ENCODE data around the gene ACTL8.

The ACTL8 gene, protein sequence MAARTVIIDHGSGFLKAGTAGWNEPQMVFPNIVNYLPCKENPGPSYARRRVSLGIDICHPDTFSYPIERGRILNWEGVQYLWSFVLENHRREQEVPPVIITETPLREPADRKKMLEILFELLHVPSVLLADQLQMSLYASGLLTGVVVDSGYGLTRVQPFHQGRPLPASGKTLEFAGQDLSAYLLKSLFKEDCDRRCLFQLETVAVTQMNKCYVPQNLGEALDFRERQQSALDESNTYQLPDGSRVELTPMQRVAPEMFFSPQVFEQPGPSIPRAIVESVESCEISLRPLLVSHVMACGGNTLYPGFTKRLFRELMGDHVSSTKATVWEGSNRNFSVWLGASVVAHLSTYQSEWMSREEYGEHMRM

DNA sequence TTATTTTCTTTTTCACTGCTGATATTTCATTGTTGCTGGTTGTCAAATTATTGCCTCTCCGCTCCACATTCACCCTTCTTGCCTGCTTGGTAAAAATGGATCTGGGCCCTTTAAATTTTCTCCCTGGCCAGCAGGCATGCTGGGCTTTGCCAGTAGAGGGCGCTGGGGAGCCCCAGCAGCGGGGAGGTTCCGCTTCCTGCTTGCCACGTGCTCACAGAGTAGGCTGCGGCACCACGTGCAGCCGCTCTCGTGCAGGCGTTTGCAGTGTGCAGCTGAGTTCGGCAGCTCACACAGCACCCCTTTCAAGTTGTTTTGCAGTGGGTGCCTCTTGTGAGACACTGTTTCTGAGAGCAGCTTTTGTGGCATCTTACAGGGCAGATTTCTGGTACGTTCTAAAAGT, at the start of gene ACTL8:
Gene ACTL8 (plus strand): TSS at position 214 of the 400 bp plus-strand sequence. CDS start 67,676 bp downstream, outside the sequence.
- DNase-seq = peak in 2 of 3 donors; percentile 7 to 21

DNA sequence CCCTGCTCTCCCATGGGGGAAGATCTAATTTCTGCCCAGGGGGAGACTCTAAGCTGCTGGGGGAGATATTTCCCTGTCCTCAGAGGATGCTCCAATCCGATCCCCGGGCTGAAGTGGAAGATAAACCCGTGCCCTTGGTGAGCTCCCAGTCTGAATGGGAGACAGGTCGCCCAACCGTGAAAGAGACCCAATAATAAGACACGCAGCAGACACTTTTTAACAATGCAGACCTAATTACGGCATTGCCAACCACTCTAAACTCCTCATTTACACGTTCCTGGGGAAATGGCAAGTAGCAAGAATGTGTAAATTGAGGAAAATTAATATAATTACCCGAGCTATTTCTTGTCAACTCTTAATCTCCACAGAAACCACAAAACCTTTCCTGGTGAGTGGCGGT, 48.7 kb upstream of the ACTL8 start:
- DNase-seq = no peak

DNA sequence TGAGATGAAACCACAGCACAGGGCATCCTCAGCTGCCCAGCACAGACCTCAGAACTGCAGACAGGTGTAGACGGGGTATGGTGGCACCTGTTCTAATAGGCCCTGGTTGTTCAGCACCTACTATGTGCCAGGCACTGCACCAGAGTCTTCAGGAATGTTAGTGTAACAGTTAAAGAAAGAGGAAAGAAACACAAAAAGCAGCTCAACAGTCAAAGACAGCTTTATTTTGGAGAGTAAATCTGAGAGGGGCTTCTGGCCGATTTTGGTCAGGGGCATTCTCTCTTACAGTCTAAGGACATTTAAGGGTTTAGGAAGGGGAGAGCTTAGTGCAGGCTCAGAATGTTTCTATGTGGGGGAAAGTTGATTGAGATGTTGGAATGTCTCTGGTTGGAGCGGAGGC, 45.2 kb upstream of the ACTL8 start:
- no peak for DNase-seq

GRCh38 chr1:17710889-17711576, 44.1 kb upstream of the ACTL8 start:
- DNase-seq = no peak

DNA sequence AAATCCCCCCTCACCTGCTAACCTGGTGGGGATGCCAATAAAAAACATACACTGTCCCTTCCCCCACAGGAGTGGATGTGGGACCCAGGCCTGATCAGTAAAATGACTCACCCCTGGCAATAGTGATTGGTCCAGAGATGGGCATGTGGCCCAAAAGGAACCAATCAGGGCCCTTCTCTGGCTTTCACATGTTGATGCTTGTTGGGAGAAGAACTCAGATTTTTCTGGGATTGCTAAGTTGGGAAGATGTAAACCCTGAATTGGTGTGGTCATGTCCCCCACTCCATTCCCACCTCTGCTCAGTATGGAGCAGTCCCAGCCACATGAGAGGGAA, 43.6 kb upstream of the ACTL8 start:
- DNase-seq = no peak

DNA sequence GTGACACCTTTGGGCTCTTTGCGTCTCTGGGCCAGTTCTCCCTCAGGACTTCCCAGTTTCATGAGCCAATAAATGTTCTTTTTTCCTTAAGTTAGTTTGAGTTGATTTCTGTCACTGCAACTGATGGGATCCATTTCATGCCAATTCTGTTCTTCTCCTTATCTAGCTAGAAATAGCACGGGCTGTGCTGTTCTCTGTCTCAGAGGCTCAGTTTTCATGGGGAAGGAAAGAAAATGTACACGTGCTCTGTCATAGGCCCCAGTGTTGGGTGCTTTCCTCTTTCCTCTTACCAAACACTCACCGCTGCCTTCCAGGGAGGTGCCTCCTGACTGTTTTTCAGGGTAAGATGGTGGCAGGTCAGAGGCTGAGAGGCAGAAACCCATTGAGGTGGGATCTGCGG, 43.2 kb upstream of the ACTL8 start:
- DNase-seq = no peak

GRCh38 chr1:17713993-17714392, 41.1 kb upstream of the ACTL8 start:
- no peak for DNase-seq

- no peak for DNase-seq
These were observed 37.3 kb upstream of the ACTL8 start for GRCh38 chr1:17717594-17718535.

DNA sequence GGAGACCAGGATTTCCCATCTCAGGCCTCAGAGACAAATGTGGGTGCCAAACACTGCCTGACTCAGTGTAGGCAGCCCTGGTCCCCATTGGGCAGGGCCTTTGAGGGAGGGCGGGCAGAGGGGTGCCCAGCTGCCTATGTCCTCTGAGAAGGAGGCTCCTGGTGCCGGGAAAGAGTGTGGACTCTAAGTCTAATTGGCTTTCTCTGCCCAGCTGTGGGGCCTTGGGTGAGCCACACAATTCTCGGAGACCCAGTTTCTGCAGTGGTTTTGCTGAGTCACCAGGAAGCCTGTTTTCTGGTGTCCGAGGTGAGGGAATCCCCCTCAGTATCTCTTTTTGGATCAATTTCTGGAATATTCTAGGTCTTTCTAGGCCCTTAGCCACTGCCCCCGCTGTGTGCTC, 35.3 kb upstream of the ACTL8 start:
- no peak for DNase-seq

DNA sequence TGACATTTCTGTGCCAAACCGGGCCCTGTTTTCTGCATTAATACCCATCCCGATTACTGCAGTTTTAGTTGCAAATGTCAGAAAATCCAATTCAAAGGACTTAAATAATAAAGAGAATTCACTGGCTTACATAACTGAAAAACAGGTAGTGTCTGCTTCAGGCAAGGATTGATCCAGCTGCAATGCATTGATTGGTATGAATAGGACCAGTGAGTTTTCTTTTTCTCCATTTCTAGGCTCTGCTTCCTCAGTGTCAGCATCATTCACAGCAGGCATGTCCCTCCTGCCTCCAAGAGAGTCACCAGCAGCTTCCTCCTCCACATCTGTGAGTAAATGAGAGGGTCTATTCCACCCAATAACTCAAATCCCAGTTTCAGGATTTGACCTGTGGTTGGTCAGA, 33.7 kb upstream of the ACTL8 start:
- no peak for DNase-seq

DNA sequence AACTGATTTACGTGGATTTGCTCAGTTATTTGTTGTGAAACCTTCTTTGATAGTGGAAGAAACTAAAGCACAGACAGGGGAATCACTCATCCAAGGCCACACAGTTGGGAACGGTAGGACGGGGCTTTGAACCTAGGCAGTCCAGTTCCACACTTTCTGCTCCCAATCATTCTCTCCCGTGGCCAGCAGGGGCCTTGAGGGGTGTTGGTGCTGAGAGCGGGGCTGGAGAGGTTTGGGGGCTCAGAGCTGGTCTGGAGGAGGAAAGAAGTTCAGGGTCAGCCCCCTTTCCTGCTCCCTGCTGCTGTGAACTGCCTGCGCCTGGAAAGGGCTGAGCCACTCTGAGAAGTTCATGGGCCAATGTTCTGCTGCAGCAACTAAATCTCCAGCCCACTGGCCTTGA, 31.4 kb upstream of the ACTL8 start:
- no peak for DNase-seq

DNA sequence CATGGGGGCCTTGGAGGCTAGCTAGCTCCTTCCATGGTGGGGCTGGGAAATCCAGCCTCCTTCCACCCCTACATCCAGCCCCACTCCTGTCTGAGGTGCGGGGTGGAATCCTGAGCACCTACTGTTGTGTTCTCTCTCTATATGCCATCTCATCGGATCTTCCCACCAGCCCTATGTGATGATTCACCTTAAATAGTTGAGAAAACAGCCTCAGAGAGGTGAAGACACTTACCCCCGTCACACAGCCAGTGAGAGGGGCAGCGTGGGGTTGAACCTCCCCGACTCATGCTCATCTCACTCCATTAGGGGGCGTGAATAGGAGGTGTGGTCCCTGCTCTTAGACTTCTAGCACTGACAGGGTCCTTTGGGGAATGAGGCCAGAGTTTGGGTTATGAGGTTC, 31.0 kb upstream of the ACTL8 start:
- DNase-seq = no peak

- DNase-seq = no peak
These were observed 29.9 kb upstream of the ACTL8 start for GRCh38 chr1:17725084-17725719.

- DNase-seq = no peak
These were observed 29.1 kb upstream of the ACTL8 start for GRCh38 chr1:17725811-17726582.

DNA sequence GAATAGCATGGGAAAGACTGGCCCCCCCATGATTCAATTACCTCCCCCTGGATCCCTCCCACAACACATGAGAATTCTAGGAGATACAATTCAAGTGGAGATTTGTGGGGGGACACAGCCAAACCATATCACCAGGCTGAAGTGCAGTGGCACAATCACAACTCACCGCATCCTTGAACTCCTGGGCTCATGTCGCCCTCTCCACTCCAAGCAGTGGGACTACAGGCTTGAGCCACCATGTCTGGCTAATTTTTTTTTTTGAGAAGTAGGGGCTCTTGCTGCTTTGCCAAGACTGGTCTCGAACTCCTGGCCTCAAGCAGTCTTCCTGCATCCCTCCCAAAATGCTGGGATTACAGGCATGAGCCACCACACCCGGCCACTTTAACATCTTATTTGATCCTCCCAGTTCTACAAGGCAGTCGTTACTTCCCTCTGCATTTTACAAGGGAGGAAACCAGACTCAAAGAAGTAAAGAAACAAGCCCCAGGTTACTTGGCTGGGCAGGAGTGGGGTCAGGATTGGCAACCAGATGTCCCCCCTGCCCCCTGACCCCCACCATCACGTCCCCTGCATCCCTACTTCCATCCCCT, 26.9 kb upstream of the ACTL8 start:
- DNase-seq = no peak

DNA sequence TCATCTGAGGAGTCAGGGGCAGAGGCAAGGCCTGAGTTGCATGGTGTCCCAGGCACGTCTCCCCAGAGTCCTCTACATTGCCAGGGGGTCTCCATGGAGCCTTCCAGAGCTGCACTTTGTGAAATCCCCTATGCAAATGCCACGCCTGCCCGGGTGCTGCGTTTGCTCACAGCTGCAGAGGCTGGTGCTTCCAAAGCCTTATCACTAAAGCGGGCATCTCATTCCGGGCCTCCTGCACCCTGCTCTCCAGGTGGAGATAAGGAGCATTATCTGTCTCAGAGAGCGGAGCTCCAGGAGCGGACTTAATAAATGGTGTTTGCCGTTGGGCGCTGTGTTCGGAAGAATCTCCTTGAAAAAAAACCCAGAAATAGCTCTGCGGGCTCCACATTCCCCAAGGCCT, 25.9 kb upstream of the ACTL8 start:
- DNase-seq = no peak

GRCh38 chr1:17729909-17730308, 25.2 kb upstream of the ACTL8 start:
- DNase-seq = no peak

DNA sequence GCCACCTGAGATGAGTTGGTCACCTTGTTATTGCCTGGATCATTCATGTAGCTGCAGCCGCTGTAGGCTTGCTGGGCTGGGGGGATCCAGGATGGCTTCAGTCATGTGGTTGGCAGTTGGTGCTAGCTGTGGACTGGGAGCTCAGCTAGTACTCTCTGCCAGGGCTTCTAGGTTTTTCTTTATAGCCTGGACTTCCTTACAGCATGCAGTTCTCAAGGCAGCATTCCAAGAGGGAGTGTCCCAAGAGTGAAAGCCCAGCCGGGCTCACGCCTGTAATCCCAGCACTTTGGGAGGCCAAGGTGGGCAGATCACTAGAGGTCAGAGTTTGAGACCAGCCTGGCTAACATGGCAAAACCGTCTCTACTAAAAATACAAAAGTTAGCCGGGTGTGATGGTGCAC, 23.7 kb upstream of the ACTL8 start:
- DNase-seq = no peak

DNA sequence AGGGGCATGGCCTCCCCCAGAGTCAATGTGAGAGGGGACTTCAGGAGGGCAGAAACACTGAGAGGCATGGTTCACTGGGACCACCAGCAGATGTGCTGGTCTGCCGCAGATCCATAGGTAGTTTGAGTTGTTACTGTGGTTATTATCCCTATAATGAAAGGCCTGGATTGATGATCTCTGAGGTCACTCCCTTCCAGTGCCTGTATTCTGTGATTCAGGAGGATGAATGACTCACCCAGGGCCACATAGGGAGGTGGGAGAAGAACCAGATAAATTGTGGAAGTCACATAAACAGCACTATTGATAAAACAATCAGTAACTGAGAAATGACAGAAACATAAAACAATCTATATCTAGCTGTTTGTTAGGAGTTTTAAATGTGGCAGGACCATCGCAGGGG, 22.7 kb upstream of the ACTL8 start:
- DNase-seq = peak in 1 of 3 donors; percentile 17

GRCh38 chr1:17733661-17734060, 21.5 kb upstream of the ACTL8 start:
- DNase-seq = no peak

DNA sequence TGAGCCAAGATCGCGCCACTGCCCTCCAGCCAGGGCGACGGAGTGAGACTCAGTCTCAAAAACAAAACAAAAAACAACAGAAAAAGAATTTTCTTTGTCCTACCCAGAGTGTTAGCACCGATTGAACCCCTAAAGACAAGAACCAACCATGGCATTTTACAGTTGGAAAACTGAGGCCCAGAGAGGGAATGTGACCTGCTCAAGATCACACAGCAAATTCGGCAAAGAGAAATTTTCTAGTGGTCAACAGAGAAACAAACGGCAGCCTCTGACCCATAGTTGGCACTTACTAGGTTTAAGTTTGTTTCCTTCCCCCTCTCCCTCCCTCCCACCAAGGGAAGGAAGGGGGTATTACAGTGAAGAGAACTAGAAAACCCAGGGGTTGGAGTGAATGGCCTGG, 20.5 kb upstream of the ACTL8 start:
- no peak for DNase-seq

- DNase-seq = no peak
These were observed 19.8 kb upstream of the ACTL8 start for GRCh38 chr1:17735348-17735747.
